ENCODE data around the gene COL5A1. TPM values are rescaled to one million over a fixed set of nuclear protein-coding genes. Genes with fewer than 3 reads are reported as not detected.

The COL5A1 gene
- total RNA-seq, 1 experiment from 2014 or later = 9.5 TPM

DNA sequence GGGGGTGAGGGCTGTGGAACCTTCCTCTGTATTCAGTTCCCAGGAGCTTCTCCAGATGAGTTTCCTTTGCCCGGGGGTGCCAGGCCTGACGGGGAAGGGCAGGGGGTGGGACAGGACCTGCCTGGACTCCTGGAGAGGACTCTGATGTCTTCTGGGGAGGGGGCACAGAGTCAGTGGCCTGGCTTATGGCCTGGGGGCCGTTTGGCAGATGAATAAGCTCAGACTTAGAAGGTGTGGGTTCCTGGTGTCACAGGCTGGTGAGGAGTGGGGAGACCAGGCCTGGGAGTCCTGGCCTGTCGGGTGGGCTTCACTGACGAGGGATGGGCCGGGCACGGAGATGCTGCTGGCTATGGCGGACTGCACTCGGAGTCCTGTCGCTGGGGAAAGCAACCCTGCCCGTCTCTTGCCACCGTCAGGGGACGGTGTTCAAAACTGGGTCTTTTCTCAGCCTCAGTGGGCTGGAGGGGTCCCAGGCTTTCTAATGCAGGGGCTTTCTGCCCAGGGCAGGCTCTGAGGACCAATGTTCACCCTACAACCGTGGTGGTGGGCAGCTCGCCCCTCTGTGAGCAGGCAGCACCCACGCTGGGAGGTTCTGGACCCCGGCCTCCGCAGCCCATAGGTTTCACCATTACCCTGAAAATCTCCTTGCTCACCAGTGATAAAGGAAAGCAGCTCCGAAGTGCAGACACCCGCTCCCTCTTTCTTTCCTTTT lies 16.2 kb downstream of the COL5A1 start:
- TF ChIP-seq, protein P1, sequence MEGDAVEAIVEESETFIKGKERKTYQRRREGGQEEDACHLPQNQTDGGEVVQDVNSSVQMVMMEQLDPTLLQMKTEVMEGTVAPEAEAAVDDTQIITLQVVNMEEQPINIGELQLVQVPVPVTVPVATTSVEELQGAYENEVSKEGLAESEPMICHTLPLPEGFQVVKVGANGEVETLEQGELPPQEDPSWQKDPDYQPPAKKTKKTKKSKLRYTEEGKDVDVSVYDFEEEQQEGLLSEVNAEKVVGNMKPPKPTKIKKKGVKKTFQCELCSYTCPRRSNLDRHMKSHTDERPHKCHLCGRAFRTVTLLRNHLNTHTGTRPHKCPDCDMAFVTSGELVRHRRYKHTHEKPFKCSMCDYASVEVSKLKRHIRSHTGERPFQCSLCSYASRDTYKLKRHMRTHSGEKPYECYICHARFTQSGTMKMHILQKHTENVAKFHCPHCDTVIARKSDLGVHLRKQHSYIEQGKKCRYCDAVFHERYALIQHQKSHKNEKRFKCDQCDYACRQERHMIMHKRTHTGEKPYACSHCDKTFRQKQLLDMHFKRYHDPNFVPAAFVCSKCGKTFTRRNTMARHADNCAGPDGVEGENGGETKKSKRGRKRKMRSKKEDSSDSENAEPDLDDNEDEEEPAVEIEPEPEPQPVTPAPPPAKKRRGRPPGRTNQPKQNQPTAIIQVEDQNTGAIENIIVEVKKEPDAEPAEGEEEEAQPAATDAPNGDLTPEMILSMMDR (conservative IDR thresholded peaks at IDR 0.05) = no peak
- Histone ChIP-seq H4K8ac (replicated peaks; ENCODE audit: insufficient read length, low read depth, low read length) (no peak overlapping the region), H3K4ac (ENCODE audit: low read depth, low read length) (no peak overlapping the region), H3K9ac (ENCODE audit: extremely low read depth, insufficient read length, low read length) (no peak overlapping the region), H3K4me2 (ENCODE audit: insufficient read depth, insufficient read length, low read length) (no peak overlapping the region), H3K23me2 (ENCODE audit: insufficient read length, low read depth, low read length, poor library complexity, severe bottlenecking) (no peaks in the 10 kb centered on the region), H3K27me3 (ENCODE audit: insufficient read depth, low read length) (no peaks in the 10 kb centered on the region), H4K5ac (ENCODE audit: insufficient read length, low read depth, low read length) (no peak overlapping the region), H3K23ac (ENCODE audit: insufficient read length, low read depth, low read length) (no peak overlapping the region), H2BK15ac (ENCODE audit: low read depth, low read length) (no peak overlapping the region), H3K9me3 (ENCODE audit: control insufficient read depth, low read depth, low read length) (peaks cover 4% of the 10 kb centered on the region), H2BK20ac (ENCODE audit: low read depth, low read length, poor library complexity, severe bottlenecking) (no peak overlapping the region), H2BK5ac (ENCODE audit: insufficient read length, low read length) (no peak overlapping the region), H4K91ac (ENCODE audit: insufficient read length, low read depth, low read length) (no peak overlapping the region), H3K4me1 (ENCODE audit: insufficient read depth, low read length) (no peaks in the 10 kb centered on the region), H2AK5ac (ENCODE audit: insufficient read length, low read length) (no peak overlapping the region), H3K79me2 (ENCODE audit: insufficient read depth, low read length) (no peaks in the 10 kb centered on the region), H3K14ac (ENCODE audit: insufficient read depth, low read length) (peak overlapping the region; percentile 56; the same call in 1 of the 2 replicates), H3T11ph (ENCODE audit: low read length) (no peak overlapping the region), H3K27ac (ENCODE audit: insufficient read length, low read depth, low read length) (no peak overlapping the region), H3K79me1 (ENCODE audit: insufficient read depth, low read depth, low read length, poor library complexity, severe bottlenecking) (no peaks in the 10 kb centered on the region), H3K56ac (ENCODE audit: insufficient read length, low read depth, low read length) (no peak overlapping the region), H2AFZ (ENCODE audit: low read length) (no peak overlapping the region), H4K20me1 (ENCODE audit: control insufficient read depth, insufficient read depth, insufficient read length) (no peaks in the 10 kb centered on the region), H2BK12ac (ENCODE audit: insufficient read length, low read depth, low read length) (no peak overlapping the region), H3K18ac (ENCODE audit: insufficient read length, low read depth, low read length) (no peak overlapping the region), H2BK120ac (ENCODE audit: low read depth, low read length, poor library complexity, severe bottlenecking) (no peak overlapping the region)
- no peak for DNase-seq
- H3K9me3 Mint-ChIP-seq = peaks cover 7 to 17% of the 10 kb centered on the region in 2 experiments; a peak in 4 of 5 replicates
- H3K4me1 Mint-ChIP-seq = peaks cover 9 to 12% of the 10 kb centered on the region in 2 experiments; a peak in 3 of 4 replicates
- no peak overlapping the region for H3K27ac Mint-ChIP-seq
- peaks cover 2 to 21% (median 10%) of the 10 kb centered on the region in 3 experiments for H3K36me3 Mint-ChIP-seq (ENCODE audit: insufficient read depth in 1 of 3, low read depth in 3 of 3)
- no CpG with 5 or more reads among the region's 20 CpGs for WGBS (ENCODE audit: extremely low coverage, insufficient read length, low lambda C conversion rate)
- H3K27me3 Mint-ChIP-seq (ENCODE audit: low read depth) = no peaks in the 10 kb centered on the region
- H3K4me3 Mint-ChIP-seq = no peak overlapping the region
